HEK293 (cell line): Measurements from ENCODE around the gene CMTM4.

Source experiments
- CTCF ChIA-PET: fragments of 350-600 bp; formaldehyde crosslinking; extraction: SDS; loops from one replicate; lab custom pipeline; 2021; ENCODE audit warnings: antibody characterized with exemption; lab: Yijun Ruan, JAX
- POLR2A ChIA-PET: fragments of 300-600 bp; formaldehyde crosslinking; extraction: SDS; loops from one replicate; lab custom pipeline; 2020; ENCODE audit warnings: antibody characterized with exemption, inconsistent platforms; lab: Yijun Ruan, JAX
- H3K27ac ChIP-seq: fragments of 200-500 bp; sonication (Bioruptor generic); 2 replicates; pipeline ENCODE4 v1.5.1; 2014; ENCODE audit warnings: low read depth, low read length, control low read depth, inconsistent platforms; ENCODE audit errors: extremely low read depth
- H3K36me3 ChIP-seq, 2 experiments: fragments of 200-500 bp in 1 of 2; sonication (Bioruptor generic) in 1 of 2; 1 replicate in 1 of 2; 2 replicates in 1 of 2; pipeline ENCODE4 v1.5.1; 2014 to 2017; ENCODE audit warnings: inconsistent platforms in 2 of 2, low read length in 2 of 2; ENCODE audit not compliant: control insufficient read depth in 2 of 2, insufficient read depth in 1 of 2
- H3K4me1 ChIP-seq: fragments of 200-500 bp; sonication (Bioruptor generic); 2 replicates; pipeline ENCODE4 v1.5.1; 2014; ENCODE audit warnings: mild to moderate bottlenecking, low read length, inconsistent platforms; ENCODE audit not compliant: control insufficient read depth, insufficient read depth
- H3K4me3 ChIP-seq: 2 replicates; pipeline ENCODE4 v1.5.1; 2011; ENCODE audit warnings: low read depth, mild to moderate bottlenecking, control low read depth, low read length, moderate library complexity
- H3K9me3 ChIP-seq: fragments of 200-500 bp; sonication (Bioruptor generic); 2 replicates; pipeline ENCODE4 v1.5.1; 2014; ENCODE audit warnings: low read depth, low read length, inconsistent platforms; ENCODE audit not compliant: control insufficient read depth, insufficient read depth
- BCL11A ChIP-seq: fragments of 450-650 bp; formaldehyde crosslinking; IDR thresholded peaks from 2 replicates; pipeline ENCODE4 v1.5.1; 2016; ENCODE audit warnings: low read depth, missing biosample characterization, missing genetic modification characterization
- EGR2 ChIP-seq: fragments of 450-650 bp; formaldehyde crosslinking; IDR thresholded peaks from 2 replicates; pipeline ENCODE4 v1.5.1; 2016; ENCODE audit warnings: low read depth, missing biosample characterization, missing genetic modification characterization
- GLIS2 ChIP-seq: fragments of 450-650 bp; formaldehyde crosslinking; IDR thresholded peaks from 2 replicates; pipeline ENCODE4 v1.5.1; 2016; ENCODE audit warnings: missing biosample characterization, missing genetic modification characterization
- HOXD13 ChIP-seq: sonication (generic); formaldehyde crosslinking; IDR thresholded peaks from 2 replicates; pipeline ENCODE4 v1.8.0; 2022; ENCODE audit warnings: missing genetic modification reagents, borderline replicate concordance
- MEIS1 ChIP-seq: sonication (generic); formaldehyde crosslinking; IDR thresholded peaks from 2 replicates; pipeline ENCODE4 v1.8.1; 2022; ENCODE audit warnings: missing genetic modification reagents, mild to moderate bottlenecking, borderline replicate concordance
- SETDB1 ChIP-seq: IDR thresholded peaks from one replicate; pipeline ENCODE4 v1.6.1; 2017; ENCODE audit warnings: mild to moderate bottlenecking, low read length, moderate library complexity, mixed read lengths; ENCODE audit not compliant: insufficient read length
- ZBTB1 ChIP-seq: fragments of 450-650 bp; formaldehyde crosslinking; IDR thresholded peaks from 2 replicates; pipeline ENCODE4 v1.5.1; 2016; ENCODE audit warnings: missing biosample characterization, missing genetic modification characterization
- ZBTB7A ChIP-seq: fragments of 450-650 bp; formaldehyde crosslinking; IDR thresholded peaks from 2 replicates; pipeline ENCODE4 v1.5.1; 2016; ENCODE audit warnings: low read depth, missing biosample characterization, missing genetic modification characterization
- ZFP3 ChIP-seq: fragments of 450-650 bp; formaldehyde crosslinking; IDR thresholded peaks from 2 replicates; pipeline ENCODE4 v1.5.1; 2016; ENCODE audit warnings: low read depth, missing biosample characterization, missing genetic modification characterization
- ZFP41 ChIP-seq: fragments of 450-650 bp; formaldehyde crosslinking; IDR thresholded peaks from 2 replicates; pipeline ENCODE4 v1.5.1; 2016; ENCODE audit warnings: missing biosample characterization, missing genetic modification characterization, borderline replicate concordance
- ZNF223 ChIP-seq: fragments of 450-650 bp; formaldehyde crosslinking; IDR thresholded peaks from 2 replicates; pipeline ENCODE4 v1.5.1; 2016; ENCODE audit warnings: missing biosample characterization, missing genetic modification characterization
- ZNF239 ChIP-seq: fragments of 450-650 bp; formaldehyde crosslinking; IDR thresholded peaks from 2 replicates; pipeline ENCODE4 v1.5.1; 2016; ENCODE audit warnings: missing biosample characterization, missing genetic modification characterization
- ZNF521 ChIP-seq: fragments of 450-650 bp; formaldehyde crosslinking; IDR thresholded peaks from 2 replicates; pipeline ENCODE4 v1.5.1; 2017; ENCODE audit warnings: missing biosample characterization, mild to moderate bottlenecking, missing genetic modification characterization
- ZNF560 ChIP-seq: fragments of 450-650 bp; formaldehyde crosslinking; IDR thresholded peaks from 2 replicates; pipeline ENCODE4 v1.5.1; 2017; ENCODE audit warnings: missing biosample characterization, missing genetic modification characterization, borderline replicate concordance
- ZNF768 ChIP-seq: fragments of 450-650 bp; formaldehyde crosslinking; IDR thresholded peaks from 2 replicates; pipeline ENCODE4 v1.5.1; 2018; ENCODE audit warnings: missing biosample characterization, mild to moderate bottlenecking, missing genetic modification characterization
- TF ChIP-seq, protein P1 (sequence below): fragments of 450-650 bp; formaldehyde crosslinking; IDR thresholded peaks from 2 replicates; pipeline ENCODE4 v1.5.1; 2016; ENCODE audit warnings: missing biosample characterization, missing genetic modification characterization, borderline replicate concordance
- TF ChIP-seq, protein P2 (sequence below): fragments of 450-650 bp; formaldehyde crosslinking; IDR thresholded peaks from 2 replicates; pipeline ENCODE4 v1.5.1; 2016; ENCODE audit warnings: missing biosample characterization, missing genetic modification characterization
- TF ChIP-seq, protein P3 (sequence below): fragments of 450-650 bp; formaldehyde crosslinking; IDR thresholded peaks from 2 replicates; pipeline ENCODE4 v1.5.1; 2016; ENCODE audit warnings: missing biosample characterization, missing genetic modification characterization
- TF ChIP-seq, protein P4 (sequence below): fragments of 450-650 bp; formaldehyde crosslinking; optimal IDR thresholded peaks from 2 replicates; pipeline ENCODE3; 2016; ENCODE audit warnings: missing biosample characterization, mild to moderate bottlenecking, missing genetic modification characterization
- TF ChIP-seq, protein P5 (sequence below): fragments of 450-650 bp; formaldehyde crosslinking; IDR thresholded peaks from 2 replicates; pipeline ENCODE4 v1.5.1; 2016; ENCODE audit warnings: missing biosample characterization, missing genetic modification characterization

The CMTM4 gene

DNA sequence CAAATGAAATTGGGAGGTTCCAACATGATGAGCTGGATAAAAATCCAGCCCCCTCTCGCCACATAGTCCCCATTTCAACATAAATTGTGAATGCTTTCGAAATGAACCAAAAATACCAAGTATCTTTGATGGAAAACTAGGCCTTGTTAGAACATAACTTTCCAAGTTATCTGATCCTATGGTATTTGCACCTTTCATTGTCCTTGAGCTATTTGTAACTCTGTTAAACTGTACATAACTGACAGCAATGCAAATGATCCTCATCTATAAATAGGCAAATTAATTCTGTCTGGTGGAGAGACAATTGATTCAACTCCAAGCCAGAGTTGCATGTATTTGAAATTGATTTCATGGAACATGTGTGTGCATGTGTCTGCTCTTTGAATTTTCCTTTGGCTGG lies 18.2 kb downstream of the CMTM4 start (continued):
- TF ChIP-seq, protein P1, sequence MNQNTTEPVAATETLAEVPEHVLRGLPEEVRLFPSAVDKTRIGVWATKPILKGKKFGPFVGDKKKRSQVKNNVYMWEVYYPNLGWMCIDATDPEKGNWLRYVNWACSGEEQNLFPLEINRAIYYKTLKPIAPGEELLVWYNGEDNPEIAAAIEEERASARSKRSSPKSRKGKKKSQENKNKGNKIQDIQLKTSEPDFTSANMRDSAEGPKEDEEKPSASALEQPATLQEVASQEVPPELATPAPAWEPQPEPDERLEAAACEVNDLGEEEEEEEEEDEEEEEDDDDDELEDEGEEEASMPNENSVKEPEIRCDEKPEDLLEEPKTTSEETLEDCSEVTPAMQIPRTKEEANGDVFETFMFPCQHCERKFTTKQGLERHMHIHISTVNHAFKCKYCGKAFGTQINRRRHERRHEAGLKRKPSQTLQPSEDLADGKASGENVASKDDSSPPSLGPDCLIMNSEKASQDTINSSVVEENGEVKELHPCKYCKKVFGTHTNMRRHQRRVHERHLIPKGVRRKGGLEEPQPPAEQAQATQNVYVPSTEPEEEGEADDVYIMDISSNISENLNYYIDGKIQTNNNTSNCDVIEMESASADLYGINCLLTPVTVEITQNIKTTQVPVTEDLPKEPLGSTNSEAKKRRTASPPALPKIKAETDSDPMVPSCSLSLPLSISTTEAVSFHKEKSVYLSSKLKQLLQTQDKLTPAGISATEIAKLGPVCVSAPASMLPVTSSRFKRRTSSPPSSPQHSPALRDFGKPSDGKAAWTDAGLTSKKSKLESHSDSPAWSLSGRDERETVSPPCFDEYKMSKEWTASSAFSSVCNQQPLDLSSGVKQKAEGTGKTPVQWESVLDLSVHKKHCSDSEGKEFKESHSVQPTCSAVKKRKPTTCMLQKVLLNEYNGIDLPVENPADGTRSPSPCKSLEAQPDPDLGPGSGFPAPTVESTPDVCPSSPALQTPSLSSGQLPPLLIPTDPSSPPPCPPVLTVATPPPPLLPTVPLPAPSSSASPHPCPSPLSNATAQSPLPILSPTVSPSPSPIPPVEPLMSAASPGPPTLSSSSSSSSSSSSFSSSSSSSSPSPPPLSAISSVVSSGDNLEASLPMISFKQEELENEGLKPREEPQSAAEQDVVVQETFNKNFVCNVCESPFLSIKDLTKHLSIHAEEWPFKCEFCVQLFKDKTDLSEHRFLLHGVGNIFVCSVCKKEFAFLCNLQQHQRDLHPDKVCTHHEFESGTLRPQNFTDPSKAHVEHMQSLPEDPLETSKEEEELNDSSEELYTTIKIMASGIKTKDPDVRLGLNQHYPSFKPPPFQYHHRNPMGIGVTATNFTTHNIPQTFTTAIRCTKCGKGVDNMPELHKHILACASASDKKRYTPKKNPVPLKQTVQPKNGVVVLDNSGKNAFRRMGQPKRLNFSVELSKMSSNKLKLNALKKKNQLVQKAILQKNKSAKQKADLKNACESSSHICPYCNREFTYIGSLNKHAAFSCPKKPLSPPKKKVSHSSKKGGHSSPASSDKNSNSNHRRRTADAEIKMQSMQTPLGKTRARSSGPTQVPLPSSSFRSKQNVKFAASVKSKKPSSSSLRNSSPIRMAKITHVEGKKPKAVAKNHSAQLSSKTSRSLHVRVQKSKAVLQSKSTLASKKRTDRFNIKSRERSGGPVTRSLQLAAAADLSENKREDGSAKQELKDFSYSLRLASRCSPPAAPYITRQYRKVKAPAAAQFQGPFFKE (tag by site-specific recombination): no peak
- TF ChIP-seq BCL11A: no peak
- no peak for TF ChIP-seq ZNF560 (tag by site-specific recombination)
- TF ChIP-seq, all 188 proteins: peak for 0

DNA sequence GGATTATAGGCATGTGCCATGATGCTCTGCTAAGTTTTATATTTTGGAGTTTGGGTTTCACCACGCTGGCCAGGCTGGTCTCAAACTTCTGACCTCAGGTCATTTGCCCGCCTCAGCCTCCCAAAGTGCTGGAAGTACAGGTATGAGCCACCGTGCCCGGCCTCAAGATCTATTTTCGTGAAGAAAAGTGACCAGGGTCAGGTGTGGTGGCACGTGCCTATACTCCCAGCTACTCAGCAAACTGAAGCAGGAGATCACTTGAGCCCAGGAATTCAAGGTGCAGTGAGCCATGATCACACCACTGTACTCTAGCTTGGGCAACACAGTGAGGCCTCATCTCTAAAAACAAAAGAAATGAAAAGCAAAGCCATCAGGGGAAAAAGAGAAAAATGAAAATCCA lies 18.7 kb downstream of the CMTM4 start:
- no peaks in the 10 kb centered on the region for H3K9me3 ChIP-seq
- H3K36me3 ChIP-seq: peaks cover 0 to 17% of the 10 kb centered on the region in 2 experiments; a peak in 2 of 3 replicates
- no peak overlapping the region for H3K27ac ChIP-seq
- ChIA-PET POLR2A (no interaction called here), CTCF (no interaction called here)
- TF ChIP-seq GLIS2 (tag by site-specific recombination) (no peak), BCL11A (no peak), ZNF521 (no peak)
- TF ChIP-seq, protein P2, sequence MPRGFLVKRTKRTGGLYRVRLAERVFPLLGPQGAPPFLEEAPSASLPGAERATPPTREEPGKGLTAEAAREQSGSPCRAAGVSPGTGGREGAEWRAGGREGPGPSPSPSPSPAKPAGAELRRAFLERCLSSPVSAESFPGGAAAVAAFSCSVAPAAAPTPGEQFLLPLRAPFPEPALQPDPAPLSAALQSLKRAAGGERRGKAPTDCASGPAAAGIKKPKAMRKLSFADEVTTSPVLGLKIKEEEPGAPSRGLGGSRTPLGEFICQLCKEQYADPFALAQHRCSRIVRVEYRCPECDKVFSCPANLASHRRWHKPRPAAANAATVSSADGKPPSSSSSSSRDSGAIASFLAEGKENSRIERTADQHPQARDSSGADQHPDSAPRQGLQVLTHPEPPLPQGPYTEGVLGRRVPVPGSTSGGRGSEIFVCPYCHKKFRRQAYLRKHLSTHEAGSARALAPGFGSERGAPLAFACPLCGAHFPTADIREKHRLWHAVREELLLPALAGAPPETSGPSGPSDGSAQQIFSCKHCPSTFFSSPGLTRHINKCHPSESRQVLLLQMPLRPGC (tag by site-specific recombination): no peak
- TF ChIP-seq, all 188 proteins: peak for 0
- no peaks in the 10 kb centered on the region; the same call in 1 of the 2 replicates for H3K4me1 ChIP-seq
- H3K4me3 ChIP-seq: no peak overlapping the region

DNA sequence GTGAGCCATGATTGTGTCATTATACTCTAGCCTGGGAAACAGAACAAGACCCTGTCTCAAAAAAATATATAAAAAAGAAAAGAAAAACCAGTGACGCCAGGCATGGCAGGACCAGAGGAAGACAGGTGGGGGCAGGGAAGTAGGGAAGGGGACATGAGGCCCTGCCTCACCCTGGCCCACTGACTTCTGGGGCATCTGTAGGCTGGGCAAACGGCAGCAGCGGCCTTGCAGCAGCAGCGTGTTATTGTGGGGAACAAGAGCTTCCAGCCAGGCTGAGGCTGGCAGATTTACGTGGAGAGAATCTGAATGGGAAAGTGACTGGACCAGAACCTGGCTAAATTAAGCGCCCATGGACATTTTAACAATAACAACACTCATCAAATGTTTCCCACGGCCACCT lies 19.4 kb downstream of the CMTM4 start:
- Histone ChIP-seq H3K36me3 (peaks cover 0 to 17% of the 10 kb centered on the region in 2 experiments; a peak in 2 of 3 replicates), H3K4me1 (no peaks in the 10 kb centered on the region; the same call in 1 of the 2 replicates), H3K4me3 (no peak overlapping the region), H3K27ac (no peak overlapping the region), H3K9me3 (no peaks in the 10 kb centered on the region)
- TF ChIP-seq HOXD13 (no peak), MEIS1 (CRISPR knock-in tag) (no peak), SETDB1 (no peak), ZBTB1 (tag by site-specific recombination) (no peak), ZNF768 (tag by site-specific recombination) (no peak), ZFP3 (tag by site-specific recombination) (no peak), ZBTB7A (tag by site-specific recombination) (no peak), EGR2 (no peak), ZNF223 (tag by site-specific recombination) (no peak), ZFP41 (tag by site-specific recombination) (no peak), ZNF239 (tag by site-specific recombination) (no peak)
- TF ChIP-seq, protein P3, sequence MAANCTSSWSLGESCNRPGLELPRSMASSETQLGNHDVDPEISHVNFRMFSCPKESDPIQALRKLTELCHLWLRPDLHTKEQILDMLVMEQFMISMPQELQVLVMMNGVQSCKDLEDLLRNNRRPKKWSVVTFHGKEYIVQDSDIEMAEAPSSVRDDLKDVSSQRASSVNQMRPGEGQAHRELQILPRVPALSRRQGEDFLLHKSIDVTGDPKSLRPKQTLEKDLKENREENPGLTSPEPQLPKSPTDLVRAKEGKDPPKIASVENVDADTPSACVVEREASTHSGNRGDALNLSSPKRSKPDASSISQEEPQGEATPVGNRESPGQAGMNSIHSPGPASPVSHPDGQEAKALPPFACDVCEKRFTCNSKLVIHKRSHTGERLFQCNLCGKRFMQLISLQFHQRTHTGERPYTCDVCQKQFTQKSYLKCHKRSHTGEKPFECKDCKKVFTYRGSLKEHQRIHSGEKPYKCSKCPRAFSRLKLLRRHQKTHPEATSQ: no peak
- TF ChIP-seq, protein P4, sequence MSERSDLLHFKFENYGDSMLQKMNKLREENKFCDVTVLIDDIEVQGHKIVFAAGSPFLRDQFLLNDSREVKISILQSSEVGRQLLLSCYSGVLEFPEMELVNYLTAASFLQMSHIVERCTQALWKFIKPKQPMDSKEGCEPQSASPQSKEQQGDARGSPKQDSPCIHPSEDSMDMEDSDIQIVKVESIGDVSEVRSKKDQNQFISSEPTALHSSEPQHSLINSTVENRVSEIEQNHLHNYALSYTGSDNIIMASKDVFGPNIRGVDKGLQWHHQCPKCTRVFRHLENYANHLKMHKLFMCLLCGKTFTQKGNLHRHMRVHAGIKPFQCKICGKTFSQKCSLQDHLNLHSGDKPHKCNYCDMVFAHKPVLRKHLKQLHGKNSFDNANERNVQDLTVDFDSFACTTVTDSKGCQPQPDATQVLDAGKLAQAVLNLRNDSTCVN: no peak
- TF ChIP-seq, protein P5, sequence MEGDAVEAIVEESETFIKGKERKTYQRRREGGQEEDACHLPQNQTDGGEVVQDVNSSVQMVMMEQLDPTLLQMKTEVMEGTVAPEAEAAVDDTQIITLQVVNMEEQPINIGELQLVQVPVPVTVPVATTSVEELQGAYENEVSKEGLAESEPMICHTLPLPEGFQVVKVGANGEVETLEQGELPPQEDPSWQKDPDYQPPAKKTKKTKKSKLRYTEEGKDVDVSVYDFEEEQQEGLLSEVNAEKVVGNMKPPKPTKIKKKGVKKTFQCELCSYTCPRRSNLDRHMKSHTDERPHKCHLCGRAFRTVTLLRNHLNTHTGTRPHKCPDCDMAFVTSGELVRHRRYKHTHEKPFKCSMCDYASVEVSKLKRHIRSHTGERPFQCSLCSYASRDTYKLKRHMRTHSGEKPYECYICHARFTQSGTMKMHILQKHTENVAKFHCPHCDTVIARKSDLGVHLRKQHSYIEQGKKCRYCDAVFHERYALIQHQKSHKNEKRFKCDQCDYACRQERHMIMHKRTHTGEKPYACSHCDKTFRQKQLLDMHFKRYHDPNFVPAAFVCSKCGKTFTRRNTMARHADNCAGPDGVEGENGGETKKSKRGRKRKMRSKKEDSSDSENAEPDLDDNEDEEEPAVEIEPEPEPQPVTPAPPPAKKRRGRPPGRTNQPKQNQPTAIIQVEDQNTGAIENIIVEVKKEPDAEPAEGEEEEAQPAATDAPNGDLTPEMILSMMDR (tag by site-specific recombination): no peak
- ChIA-PET CTCF (no interaction called here), POLR2A (no interaction called here)
